NCI-H1694 treated with DMSO at 0.1 percent for 48 hours (cell line): ENCODE data around the gene MEG3.

Experiments used
- DNase-seq: peaks from one replicate; lab custom pipeline; 2025; lab: John Stamatoyannopoulos, UW

MEG3 gene

DNA sequence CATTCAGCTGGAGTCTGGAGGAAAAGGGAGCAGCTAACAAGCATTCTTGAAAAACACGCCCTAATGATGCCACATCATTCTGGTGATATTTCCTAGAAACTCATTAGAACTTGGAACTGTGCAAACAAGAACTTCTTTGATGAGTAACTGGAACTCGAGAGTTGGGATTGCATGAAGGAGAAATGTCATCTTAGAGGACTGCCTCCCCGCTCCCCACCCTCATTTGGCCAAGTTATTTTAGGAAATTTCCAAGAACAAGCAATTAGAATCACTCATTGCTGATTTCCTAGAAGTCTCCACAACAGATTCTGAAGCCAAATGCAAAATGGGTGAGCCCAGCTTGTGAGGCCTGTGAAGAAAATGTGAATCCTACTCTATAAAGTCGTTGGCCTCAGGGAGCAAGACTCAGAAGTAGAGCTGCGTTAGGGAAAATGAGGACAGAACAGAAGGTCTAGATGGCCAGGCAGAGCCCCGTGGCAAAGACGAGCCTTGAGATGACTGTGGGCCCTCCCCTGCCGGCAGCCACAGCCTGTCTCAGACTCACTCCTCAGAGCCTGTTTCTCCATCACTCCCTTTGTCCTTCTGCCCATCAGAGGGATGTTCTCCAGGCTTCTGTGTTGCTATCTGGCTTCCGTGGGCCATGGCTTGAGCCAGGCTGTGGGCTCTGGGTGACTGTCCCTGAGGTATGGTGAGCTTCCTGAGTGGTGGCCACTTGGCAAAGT is 39.2 kb downstream of the MEG3 start:
- DNase-seq: no peak

DNA sequence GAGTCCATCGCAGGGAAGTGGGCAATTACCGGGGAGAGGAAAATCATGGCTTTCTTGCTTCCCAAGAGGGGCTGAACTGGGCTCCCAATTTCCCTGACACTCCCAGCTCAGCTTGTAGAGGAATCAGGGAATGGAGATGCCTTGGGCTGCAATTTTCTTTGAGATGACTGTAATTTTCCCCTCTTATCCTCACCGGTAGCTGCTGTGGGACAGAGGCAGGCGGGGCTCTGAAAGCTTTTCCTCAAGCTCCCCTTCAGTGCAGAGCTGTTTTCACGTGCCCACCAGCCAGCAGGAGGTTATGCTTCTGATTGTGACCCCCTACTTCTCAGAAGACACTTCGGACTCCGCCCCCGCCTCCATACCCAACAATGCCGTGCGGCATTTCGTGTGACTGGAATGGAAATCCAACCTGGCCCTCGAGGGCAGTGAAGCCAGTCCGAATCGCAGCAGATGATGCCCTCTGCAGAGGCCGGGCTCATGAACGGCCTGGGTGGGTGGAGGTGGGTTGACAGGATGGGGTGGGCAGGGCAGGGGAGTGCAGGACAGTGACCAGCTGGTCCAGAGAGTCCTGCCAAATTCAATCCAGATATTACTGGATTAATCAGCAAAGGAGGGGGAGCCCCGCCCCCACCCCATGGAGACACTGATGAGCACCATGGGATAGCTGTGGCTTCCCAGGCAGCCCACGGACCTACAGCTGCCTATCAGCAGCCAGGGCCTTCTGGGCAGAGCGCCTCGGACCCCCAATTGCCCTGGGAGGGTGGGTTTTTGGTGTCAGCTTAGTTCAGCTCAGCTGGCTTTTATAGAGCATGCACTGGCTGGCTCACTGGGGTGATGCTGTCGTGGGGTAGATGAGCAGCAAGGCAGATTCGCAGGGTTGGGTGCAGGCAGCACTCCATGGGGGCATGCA is 40.0 kb downstream of the MEG3 start:
- no peak for DNase-seq

DNA sequence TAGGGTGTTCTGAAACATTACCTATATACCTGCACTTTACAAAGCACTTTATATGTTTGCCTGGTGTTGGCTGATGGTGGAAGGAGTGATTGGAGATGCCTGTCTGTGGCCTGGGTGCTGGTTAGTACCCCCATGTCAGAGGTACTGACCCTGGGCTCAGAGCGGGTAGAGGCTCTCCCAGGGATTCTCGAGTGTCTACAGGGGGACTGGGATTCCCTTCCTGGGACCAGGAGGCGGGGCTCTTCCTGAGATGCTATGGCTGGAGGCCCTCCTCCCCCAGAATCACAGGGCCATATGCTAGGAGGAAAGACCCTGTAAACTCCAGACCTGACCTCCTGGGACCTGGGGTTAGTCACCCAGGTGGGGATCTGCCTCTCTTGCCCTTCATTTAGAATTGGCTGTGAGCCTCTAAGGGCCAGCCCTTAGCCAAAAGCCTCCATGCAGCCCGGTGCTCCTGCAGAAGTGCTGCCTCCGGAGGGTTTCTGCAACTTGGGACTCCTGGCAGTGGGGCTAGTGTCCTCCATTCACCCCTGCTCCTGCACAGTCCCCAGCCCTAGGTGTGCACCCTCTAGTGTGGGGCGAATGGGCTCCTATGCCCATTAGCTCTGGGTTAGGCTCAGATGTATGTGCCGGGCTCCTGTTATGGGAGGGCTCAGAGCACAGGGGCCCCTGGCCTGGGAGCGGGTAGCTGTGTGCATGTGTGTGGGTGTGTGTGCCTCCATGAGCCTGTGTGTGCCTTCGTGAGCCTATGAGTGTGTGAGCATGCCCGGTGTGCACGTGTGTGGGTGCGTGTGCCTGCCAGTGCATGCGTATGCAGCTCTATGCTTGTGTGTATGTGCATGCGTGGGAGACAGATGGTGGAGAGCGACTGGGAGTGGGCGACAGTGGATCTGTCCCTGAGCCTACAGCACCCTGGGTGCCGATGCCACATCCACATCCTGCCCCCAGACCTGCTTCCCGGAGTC is 41.0 kb downstream of the MEG3 start:
- no peak for DNase-seq

DNA sequence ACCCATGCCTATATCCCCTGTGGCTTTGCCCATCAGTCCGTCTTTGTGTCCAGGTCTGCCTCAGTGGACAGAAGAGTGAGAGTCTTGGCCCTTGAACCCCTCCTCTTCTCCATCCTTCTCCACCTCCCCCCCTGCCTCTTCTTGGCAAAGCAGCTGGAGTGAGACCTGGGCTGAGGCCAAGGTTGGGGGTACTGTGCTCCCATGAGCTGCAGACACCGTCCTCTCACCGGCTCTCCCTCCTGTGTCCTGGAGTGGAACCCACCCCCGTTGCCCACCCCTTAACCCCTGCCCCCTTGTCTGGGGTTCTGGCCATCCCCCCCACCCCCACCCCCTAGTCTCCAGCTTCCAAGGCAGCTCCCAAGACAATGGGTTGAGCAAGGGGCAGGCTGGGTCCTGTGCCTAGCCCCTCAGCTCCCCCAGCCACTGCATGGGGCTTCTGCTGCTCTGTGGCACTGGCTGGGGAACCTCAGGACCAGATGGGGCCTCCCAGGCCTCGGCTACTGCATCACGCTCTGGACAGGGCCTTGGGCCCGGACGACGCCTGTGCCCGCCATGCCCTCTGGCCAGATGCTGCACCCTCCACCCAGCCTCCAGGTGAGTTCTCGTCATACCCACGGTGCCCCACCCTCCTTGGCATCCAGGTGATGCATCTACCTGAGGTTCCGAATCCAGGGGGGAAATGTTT is 41.9 kb downstream of the MEG3 start:
- no peak for DNase-seq

DNA sequence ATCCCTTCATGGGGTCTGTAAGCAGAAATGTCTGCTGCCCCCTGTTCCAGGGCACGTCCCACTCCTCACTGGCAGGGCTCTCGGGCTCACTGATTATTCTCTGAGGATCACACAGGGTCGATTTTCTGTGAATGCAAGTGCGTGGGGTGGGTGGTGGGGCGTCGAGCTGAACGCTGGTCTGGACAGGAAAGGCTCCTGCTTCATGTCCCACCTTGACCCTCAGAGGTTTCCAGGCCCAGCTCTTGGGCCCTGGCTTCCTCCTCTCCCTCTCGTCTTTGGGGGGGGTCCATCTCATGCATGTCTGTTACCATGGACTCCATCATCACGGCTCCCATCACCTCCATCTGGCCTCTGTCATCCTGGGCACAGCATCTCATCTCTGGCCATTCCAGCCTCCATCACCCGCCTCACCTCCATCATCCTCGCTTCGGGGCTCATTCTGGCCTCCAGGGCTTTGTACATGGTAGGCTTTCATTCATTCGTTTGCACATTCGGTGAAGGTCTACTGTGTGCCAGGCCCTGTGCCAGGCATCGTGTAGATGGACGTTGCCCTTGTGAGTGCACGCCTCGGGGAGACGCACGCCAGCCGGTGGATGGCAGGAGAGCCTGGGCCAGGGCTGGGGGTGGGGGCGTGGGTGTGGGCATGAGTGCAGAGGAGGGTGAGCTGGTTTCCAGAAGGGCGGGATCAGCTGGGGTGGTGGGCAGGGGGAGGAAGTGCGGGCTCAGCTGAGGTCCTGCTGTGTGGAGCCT is 42.9 kb downstream of the MEG3 start:
- DNase-seq: no peak

DNA sequence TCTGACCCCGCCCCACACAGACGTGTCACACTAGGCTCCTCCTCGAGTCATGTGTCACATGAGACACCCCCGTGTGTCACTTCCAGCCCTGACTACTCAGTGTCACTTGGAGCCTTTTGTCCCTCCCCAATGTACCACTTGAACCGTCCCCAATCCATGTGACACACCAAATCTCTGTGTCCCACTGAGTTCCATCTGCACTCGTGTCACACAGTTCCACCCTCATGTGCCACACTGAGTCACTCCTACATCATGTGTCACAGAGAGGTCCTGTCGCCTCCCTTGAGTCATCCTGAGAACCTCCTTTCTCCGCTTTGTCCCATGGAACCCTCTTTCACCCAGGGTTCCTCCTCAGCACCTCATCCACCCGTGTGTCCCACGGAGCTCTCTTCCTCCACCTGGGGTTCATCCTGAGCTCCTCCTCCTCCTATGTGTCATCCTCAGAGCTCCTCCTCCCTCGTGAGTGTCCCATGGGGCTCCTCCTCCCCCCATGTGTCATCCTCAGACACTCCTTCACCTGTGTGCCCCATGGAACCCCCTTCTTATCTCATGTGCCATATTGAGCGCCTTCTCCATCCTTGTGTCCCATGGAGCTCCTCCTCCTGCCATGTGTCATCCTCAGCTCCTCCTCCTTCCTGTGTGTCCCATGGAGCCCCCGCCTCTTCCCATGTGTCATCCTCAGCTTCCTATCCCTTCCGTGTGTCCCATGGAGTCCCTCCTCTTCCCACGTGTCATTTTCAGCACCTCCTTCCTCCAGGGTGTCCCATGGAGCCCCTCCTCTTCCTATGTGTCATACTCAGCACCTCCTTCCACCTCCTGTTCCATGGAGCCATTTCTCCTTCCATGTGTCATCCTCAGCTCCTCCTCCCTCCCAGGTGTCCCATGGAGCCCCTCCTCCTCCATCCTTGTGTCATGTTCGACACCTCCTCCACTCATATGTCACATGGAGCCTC is 45.6 kb downstream of the MEG3 start:
- no peak for DNase-seq

DNA sequence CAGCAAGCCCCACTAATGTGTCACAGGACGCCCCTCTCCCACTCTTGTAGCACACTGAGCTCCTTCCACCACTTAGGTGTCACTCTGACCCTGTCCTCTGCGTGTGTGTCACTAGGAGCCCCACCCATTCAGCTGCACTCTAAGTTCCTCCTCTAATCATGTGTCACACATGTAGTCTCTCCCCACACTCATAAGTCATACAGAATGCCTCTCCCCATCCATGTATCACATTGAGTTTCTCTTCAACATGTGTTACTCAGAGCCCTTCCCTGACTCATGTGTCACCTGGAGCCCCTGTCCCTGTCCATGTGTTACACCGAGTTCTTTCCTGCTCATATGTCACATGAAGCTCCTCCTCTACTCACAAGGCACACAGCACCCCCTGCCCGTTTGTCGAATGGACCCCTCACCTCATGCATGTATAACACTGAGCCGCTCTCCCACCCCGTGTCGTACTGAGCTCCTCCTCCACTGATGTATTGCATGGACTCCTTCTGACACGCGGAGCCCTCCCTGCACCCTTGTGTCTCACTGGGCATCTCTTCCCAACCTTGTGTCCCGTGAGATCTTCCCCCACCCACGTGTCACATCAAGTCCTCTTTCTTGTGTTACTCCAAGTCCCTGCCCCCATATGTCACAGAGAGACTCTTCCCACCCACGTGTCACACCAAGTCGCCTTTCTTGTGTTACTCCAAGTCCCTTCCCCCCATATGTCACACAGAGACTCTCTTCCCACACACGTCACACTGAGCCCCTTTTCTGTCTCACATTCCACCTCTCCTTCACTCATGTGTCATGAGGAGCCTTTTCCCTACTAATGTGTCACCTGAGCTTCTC is 46.6 kb downstream of the MEG3 start:
- no peak for DNase-seq

DNA sequence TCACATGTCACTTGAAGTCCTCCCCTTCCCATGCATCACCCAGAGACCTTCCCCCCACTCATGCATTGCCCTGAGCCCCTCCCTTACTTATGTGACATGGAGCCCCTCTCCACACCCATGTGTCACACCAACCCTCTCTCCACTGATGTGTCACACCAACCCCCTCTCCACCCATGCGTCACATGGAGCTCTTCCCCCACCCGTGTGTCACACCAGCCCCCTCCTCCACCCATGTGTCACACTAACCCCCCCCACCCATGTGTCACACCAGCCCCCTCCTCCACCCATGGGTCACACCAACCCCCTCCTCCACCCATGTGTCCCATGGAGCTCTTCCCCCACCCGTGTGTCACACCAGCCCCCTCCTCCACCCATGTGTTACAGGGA is 47.2 kb downstream of the MEG3 start:
- no peak for DNase-seq

DNA sequence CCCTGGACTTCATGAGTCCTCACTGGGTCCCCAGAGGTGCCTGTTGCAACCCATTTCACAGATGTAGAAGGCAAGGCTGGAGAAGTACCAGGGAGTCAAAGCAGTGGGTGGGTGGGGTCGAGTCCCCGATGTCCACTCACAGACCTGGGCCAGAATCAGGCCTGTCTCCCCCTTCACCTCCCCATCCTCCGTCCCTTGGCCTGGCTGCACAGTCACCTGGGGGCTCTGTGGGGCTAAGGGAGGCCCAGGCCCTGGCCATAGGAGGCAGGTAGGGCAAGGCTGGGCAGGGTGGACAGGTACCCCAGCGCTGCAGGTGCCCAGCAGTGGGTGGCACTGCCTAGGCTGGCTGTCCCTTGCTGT is 48.1 kb downstream of the MEG3 start:
- no peak for DNase-seq

DNA sequence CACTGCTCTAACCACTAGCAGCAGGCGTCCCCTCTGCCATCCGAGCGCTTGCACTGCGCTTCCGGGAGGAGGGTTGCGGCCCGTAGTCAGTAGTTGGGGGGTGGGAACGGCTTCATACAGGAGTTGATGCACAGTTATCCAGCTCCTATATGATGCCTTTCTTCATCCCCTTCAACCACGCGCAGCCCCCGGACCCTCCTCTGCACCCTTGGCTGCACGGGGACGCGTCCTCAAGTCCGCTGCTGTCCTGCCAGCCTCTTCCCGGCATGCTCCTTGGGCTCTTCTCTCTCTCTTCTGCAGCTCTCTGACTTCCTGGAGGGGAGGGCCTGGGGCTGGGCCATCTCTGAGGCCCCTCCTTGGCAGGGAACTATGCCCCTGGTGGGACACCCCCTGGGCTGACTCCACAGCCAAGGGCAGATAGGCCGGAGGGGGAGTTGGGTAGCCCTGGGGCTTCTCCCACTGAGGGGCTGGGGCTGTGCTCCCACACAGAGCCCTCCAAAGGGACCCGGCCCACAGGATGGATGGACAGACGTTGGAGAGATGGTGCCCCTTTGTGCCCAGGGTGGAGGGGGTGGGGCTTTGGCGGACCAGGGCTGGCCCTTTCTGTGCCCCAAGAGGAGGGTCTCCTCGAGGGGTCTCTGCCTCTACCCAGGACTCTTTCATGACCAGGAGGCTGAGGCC is 48.6 kb downstream of the MEG3 start:
- no peak for DNase-seq

DNA sequence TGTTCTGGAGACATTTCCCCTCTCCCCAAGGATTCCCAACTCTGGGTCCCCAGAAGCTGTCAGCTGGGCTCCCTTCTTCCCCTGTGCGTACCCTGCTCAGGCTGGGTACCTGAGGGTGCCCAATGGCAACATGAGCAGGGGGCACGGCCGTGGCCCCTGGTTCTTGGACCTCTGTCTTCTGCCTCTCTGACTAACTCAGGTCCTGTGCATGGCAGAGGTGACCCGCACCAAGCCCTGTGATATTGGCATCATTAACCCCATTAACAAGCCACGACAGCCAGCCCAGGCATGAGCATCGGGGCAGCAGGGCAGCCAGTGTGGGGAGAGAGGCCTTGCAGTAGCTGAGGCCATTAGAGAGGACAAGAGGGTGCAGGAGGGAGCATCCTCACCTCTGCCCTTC is 49.2 kb downstream of the MEG3 start:
- no peak for DNase-seq

DNA sequence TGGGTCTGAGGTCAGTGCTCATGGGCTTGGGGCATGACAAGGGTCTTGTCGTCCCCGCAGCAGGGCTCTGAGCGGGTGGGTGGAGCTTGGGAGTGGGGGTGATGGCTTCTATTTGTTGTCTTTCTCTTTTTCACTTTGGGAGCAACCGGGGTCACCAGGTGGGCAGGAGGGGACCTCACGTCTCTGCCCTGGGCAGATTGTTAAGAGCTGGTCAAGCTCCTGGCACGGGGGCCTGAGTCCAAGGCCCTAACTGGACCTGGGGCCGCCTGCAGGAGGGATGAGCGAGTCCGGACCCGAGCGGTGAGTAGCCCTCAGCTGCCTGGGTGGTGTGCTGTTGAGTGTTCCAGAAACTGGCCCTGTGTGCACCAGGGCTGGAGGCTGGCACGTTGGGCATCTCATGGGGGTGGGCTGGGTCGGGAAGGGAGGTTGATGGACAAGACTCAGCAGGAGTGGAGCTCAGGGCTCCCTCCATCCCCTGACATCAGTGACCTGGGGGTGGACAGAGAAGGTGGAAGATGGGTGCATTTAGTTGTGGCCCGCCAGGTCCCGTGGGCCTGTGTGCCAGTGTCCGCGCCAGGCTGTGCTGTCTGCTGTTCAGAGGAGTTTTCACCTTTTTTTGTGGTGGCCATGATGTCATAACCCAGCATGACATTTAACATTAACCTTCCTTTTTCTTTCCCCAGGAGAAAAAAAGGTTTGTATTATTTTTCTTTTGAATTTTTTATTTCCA is 50.1 kb downstream of the MEG3 start:
- DNase-seq: no peak

DNA sequence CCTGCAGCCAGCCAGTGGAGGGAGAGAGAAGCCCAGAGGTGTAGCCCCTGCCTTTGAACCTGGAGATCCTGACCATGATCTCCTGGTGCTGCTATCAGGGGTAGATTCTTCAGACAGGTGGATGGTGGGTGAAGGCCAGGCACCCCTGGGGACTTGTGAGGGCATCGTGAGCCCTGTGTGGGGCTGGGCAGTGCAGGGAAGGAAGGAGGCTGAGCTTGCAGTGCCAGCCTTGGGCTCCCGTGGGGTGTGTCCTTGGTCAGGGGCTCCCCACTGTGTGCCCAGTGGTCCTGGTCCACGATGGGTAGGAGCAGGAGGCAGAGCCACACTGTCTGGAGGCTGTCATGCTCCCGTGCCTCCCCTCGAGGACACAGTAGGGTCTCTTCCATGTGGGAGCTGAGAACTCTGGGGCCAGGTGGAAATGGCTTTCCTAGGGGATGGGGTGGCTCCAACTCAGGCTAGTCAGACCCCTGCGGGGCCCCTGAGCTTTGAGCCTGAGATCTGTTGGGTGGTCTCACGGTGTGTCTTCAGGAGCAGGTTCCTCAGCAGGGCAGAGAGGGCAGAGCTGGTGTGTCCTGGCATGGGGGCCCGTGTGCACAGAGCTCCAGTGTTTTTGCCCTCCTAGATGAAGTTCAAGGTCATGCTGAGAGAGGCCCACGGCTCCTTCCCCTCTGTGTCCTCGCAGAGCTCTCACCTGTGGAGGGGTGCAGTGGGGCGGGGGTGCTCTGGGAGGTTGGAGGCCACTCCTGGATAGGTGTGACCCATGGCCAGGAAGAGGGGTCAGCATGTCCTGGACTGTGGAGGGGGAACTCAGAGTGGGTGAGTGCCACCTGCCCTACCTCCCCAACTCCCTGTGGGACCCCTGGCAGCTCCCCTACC is 52.6 kb downstream of the MEG3 start:
- no peak for DNase-seq

DNA sequence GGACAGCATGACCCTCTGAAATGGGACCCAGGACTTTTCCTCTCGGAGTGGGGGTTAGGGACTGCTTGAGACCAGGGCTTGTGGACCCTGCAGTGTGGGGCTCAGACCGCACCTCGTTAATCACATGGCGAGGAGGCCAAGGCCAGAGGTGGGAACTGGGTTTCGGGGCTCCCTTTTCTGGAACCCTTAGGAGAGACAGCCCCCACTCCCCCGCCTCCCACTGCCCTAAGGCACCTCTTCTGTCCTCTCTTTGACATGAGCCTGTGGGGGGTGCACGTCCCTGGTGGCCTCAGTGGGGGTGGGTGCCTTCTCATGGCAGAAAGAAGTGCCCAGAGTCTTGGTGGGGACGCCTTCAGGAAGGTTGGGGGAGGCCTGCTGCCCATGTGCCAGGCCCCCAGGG is 53.3 kb downstream of the MEG3 start:
- DNase-seq: no peak

DNA sequence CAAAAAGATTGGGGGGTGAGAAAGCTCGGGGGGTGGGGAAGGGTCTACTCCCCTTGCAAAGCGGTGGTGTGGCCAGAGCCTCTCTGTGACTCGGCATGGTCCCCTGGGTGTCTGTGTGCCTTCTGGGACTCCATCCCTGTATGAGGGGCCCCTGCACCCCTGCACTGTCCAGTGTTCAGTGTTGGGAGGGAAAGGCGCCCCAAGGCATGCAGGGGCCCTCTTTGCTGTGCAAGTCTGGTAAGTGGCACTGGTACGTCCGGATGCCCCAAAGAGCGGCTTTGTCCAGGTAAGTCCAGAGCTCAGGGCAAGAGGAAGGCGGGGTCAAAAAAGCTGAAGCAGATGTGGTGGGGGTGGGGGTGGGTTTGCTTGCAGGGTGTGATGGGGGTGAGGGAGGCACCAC is 53.9 kb downstream of the MEG3 start:
- no peak for DNase-seq

DNA sequence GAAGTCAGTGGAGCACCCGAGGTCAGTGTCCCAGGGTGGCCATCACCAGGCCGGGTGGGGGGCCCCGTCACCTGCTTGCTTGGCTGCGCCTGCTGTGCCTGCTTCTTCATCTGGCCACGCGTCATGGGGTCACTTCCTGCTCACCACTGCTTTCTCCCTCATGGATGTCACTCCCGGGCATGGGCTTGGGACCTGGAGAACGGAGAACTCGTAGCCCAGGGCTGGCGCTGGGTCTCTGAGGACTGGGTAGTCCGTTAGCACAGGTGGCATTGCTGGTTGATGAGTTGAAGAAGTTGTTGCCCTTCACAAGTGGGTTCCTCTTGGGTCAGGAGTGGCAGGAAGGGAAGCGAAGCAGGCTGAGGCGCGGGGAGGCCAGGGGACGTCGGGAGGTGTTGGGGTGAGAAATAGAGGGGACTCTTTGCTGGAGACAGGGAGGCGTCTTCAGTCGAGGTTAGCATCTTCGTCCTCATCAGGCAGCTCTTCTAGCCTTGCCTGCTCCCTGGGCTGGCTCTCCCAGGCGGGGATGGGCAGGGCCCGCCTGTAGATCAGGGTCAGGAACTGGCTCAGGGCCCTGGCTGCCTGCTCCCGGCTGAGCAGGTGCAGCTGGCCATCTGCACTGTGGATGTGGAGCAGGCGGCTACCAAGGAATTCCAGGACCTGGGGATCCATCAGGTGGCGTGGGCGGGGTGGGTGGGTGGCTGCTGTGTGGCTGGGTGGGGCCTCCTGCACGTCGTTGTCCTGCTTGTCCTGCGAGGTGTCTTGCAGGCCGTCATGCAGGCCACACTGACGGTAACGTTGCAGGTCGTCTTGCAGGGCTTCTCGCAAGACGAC is 54.6 kb downstream of the MEG3 start:
- DNase-seq: no peak
